ENCODE measurements around the gene LMAN1L.

LMAN1L gene

GRCh38 chr15:74841891-74842373, 29.3 kb downstream of the LMAN1L start:
- ChIA-PET POLR2A (no interaction called here), CTCF (interaction anchor here (0.8 to 3.8 kb wide), 15 partner anchors 8 to 210 kb away, joined by 3 to 19 read pairs (median 5); partner anchors contain the start of gene FAM219B)
- DNase-seq (ENCODE audit: extremely low spot score), result no peak
- no peak for TF ChIP-seq CTCF (IDR thresholded peaks at IDR 0.05; ENCODE audit: control extremely low read depth, extremely low read depth, low read depth, missing control alignments)

DNA sequence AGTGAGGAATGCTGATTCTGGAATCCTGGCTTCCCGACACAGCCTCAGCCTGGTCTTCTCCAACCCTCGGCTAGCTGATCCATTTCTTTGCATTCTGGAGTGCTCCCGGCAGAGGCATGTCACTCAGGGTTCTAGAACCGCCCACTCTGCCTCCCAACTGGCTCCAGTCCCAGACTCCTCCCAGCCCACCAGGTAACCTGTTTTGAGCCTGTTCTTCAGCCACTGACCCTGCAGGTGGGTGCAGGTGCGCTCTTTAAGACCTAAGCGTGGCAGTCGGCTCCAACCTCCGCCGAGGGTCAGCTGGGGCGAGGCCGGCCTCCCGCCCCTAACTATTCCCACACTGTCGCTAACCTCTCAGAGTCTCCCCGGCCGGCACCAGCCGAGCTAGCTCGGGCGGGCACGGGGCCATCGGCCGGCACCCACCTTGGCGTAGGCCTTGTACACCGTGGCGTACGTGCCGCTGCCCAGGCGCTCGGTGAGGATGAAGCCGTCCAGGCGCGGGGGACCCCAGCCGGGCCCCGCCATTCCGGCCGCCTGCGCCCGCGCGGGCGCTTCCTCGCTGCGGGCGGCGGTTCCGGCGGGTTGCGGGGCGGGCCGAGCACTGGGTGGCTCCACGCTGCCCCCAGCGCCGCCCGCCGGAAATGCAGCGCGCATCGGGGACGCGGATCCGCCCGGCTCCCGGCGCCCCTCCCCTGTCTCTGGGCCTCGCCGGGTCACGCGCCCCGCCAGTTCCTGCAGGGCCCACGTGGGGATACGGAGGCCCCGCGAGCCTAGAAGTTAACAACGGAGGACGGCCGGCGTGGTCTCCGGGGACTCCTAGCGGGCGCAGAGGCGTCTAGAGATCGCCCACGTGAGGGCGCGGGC, 30.2 kb downstream of the LMAN1L start, which contains the start of gene ULK3:
Gene ULK3, minus strand, starts transcription at position 576 of the 864 bp plus-strand sequence. Its CDS starts 51 bp downstream, at position 525.
- POLR2A ChIA-PET, result interaction anchor here (1.4 kb wide), 1 partner anchor 27 kb away, joined by 5 read pairs; no protein-coding TSS in a partner anchor
- TF ChIP-seq CTCF (IDR thresholded peaks at IDR 0.05; ENCODE audit: control extremely low read depth, extremely low read depth, low read depth, missing control alignments), result peak; percentile 63
- DNase-seq (ENCODE audit: extremely low spot score), result peak; percentile 97
- CTCF ChIA-PET, result interaction anchor here (0.7 to 3.8 kb wide), 25 partner anchors 9 to 225 kb away, joined by 3 to 19 read pairs (median 4); partner anchors contain the start of gene FAM219B

- CTCF ChIA-PET, result interaction anchor here (0.6 to 3.8 kb wide), 18 partner anchors 8 to 226 kb away, joined by 3 to 19 read pairs (median 4); no protein-coding TSS in a partner anchor
- POLR2A ChIA-PET, result interaction anchor here (1.4 kb wide), 1 partner anchor 27 kb away, joined by 5 read pairs; no protein-coding TSS in a partner anchor
- no peak for DNase-seq (ENCODE audit: extremely low spot score)
- no peak for TF ChIP-seq CTCF (IDR thresholded peaks at IDR 0.05; ENCODE audit: control extremely low read depth, extremely low read depth, low read depth, missing control alignments)
Observed at GRCh38 chr15:74843445-74843828, 30.8 kb downstream of the LMAN1L start.

GRCh38 chr15:74843891-74844299, 31.3 kb downstream of the LMAN1L start:
- ChIA-PET CTCF (interaction anchor here (0.6 to 3.8 kb wide), 17 partner anchors 8 to 226 kb away, joined by 3 to 19 read pairs (median 5); no protein-coding TSS in a partner anchor), POLR2A (no interaction called here)
- no peak for TF ChIP-seq CTCF (IDR thresholded peaks at IDR 0.05; ENCODE audit: control extremely low read depth, extremely low read depth, low read depth, missing control alignments)
- DNase-seq (ENCODE audit: extremely low spot score), result no peak

GRCh38 chr15:74844319-74845207, 31.9 kb downstream of the LMAN1L start:
- TF ChIP-seq CTCF (IDR thresholded peaks at IDR 0.05; ENCODE audit: control extremely low read depth, extremely low read depth, low read depth, missing control alignments), result no peak
- CTCF ChIA-PET, result interaction anchor here (0.6 to 2.6 kb wide), 12 partner anchors 11 to 227 kb away, joined by 3 to 12 read pairs (median 4); no protein-coding TSS in a partner anchor
- POLR2A ChIA-PET, result no interaction called here
- no peak for DNase-seq (ENCODE audit: extremely low spot score)

DNA sequence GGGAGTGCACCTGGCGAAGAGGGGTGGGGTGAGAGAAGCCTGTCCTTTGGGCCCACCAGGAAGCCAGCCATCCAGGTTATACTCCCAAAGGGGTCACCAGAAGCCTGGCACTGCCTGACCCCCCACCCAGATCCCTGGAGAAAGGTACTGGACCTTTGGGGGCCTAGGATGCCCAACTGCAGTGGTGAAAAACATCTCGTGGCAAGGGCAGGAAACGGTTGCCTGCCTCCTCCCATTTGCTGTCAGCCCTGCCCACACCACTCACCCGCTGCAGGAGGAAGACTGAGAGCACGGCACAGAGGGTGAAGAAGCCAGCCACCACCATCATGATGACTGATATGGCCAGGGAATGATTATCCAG, 32.6 kb downstream of the LMAN1L start:
- TF ChIP-seq CTCF (IDR thresholded peaks at IDR 0.05; ENCODE audit: control extremely low read depth, extremely low read depth, low read depth, missing control alignments), result no peak
- POLR2A ChIA-PET, result no interaction called here
- CTCF ChIA-PET, result interaction anchor here (1.0 to 1.9 kb wide), 5 partner anchors 13 to 74 kb away, joined by 3 to 12 read pairs (median 6); no protein-coding TSS in a partner anchor
- DNase-seq (ENCODE audit: extremely low spot score), result no peak
